ENCODE measurements around the gene EDARADD.
A peak's percentile ranks its signal among the peaks of the same experiment; 100 is the strongest.
"Not testable (repeated sequence)": the region's sequence is repeated elsewhere in the genome, so short reads cannot be mapped to it uniquely, and the experiment has no call there.

The EDARADD gene

DNA sequence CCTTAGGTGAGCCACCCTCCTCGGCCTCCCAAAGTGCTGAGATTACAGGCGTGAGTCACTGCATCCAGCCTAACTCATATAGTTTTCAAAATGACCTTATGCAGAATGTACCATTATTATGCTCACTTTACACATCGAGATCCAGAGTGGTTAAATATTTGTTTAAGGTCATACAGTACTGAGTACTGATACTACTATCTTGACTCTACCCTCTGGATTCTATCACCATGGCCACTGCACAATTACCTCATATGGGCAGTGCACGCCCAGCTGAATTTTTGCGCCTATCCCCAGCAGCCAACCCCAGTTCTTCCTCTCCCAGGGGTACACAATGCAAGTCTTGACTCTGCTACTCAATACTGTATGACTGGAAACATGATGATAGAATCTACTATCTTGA is 56.7 kb downstream of the EDARADD start:
- no peak overlapping the region for H3K4me3 Mint-ChIP-seq
- ATAC-seq, result no peak
- no peaks in the 10 kb centered on the region for H3K36me3 Mint-ChIP-seq
- no peaks in the 10 kb centered on the region for H3K4me1 Mint-ChIP-seq
- H3K27ac Mint-ChIP-seq, result no peak overlapping the region
- H3K27me3 Mint-ChIP-seq, result peaks cover 50% of the 10 kb centered on the region
- H3K9me3 Mint-ChIP-seq, result no peaks in the 10 kb centered on the region

DNA sequence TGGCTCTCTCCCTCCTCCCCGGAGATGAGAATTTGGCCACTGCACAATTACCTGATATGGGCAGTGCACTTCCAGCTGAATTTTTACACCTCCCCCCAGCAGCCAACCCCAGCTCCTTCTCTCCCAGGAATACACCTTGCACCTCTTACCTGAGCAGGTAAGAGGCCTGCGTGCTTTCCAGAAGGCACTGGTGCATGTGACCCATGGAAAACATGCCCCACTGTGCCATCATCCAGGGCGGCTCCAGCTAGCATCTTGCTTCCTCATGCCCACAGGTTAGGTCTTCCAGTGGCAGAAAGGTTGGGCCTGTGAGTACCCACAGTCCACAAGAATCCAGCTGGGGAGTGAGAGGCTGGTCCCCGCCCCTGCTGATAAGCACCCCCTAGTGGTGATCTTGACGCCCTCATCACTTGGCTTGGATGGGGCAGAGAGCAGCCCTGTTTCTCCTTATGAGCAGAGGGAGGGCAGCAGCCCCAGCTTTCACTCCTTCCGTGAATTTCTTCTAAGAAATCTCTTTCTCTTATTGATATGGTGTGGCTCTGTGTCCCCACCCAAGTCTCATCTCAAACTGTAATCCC is 57.8 kb downstream of the EDARADD start:
- no peak for ATAC-seq
- no peak overlapping the region for H3K4me3 Mint-ChIP-seq
- H3K4me1 Mint-ChIP-seq, result no peaks in the 10 kb centered on the region
- H3K27ac Mint-ChIP-seq, result no peak overlapping the region
- peaks cover 61% of the 10 kb centered on the region for H3K27me3 Mint-ChIP-seq
- no peaks in the 10 kb centered on the region for H3K36me3 Mint-ChIP-seq
- no peaks in the 10 kb centered on the region for H3K9me3 Mint-ChIP-seq

DNA sequence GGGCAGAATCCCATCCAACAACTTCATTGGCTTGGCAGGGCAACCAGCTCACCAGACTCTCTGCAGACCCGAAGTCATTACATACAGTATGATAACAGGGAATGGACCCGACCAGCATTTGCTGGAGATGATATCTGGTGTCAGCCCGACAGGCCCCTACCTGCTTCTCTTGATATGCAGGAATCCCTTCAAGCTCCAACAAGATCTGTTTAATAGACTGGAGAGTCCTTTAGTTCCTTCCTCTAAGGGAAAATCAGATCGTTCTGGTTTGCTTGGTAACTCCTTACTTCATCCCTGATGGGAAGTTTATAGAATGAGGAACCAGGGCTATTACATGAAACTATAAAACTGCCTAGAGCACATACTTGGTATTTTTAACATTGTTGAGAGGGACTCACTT is 61.2 kb downstream of the EDARADD start:
- Mint-ChIP-seq H3K27me3 (peaks cover 88% of the 10 kb centered on the region), H3K9me3 (no peaks in the 10 kb centered on the region), H3K4me1 (peaks cover 17% of the 10 kb centered on the region), H3K4me3 (no peak overlapping the region), H3K36me3 (peaks cover 5% of the 10 kb centered on the region), H3K27ac (no peak overlapping the region)
- ATAC-seq, result no peak

DNA sequence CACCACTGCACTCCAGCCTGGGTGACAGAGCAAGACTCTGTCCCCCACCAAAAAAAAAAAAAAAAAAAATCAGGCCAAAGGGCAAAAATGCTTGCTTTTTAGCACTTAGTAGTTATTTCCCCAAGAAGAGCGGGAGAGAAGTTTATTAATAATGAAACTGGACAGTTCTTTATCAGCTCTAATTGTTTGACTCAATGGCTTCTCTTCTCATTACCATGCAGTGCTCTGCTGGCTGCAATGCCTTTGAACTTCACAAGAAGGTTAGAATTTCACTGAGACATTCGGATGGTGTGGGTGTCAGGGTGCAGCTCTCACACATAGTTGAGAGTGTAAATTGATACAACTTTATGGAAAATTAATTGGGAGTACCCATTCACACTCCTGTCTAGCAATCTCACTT is 63.7 kb downstream of the EDARADD start:
- no peak overlapping the region for H3K27ac Mint-ChIP-seq
- H3K4me1 Mint-ChIP-seq, result peaks cover 17% of the 10 kb centered on the region
- H3K36me3 Mint-ChIP-seq, result peaks cover 5% of the 10 kb centered on the region
- ATAC-seq, result peak; percentile 72
- H3K27me3 Mint-ChIP-seq, result peaks cover 87% of the 10 kb centered on the region
- no peak overlapping the region for H3K4me3 Mint-ChIP-seq
- no peaks in the 10 kb centered on the region for H3K9me3 Mint-ChIP-seq

DNA sequence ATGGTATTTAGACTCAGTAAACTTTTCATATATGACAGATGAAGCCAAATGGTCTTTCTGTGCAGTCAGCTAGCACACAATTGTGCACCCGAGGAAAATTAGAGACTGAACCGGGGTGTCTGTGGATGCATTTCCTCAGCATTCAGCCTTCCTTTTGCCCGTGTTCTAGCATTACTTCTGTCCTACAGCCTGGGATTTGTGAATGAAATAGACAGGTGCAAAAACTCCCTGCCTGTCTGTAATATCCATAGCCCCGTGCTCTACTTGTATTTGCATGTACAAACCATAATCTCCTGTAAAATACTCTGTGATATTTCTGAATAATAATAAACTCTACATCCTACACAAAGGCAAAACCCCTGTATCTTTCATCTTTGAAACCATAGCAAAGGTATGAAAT is 64.9 kb downstream of the EDARADD start:
- no peak overlapping the region for H3K27ac Mint-ChIP-seq
- H3K4me3 Mint-ChIP-seq, result no peak overlapping the region
- H3K9me3 Mint-ChIP-seq, result no peaks in the 10 kb centered on the region
- peaks cover 5% of the 10 kb centered on the region for H3K36me3 Mint-ChIP-seq
- H3K4me1 Mint-ChIP-seq, result peaks cover 17% of the 10 kb centered on the region
- peaks cover 89% of the 10 kb centered on the region for H3K27me3 Mint-ChIP-seq
- no peak for ATAC-seq

DNA sequence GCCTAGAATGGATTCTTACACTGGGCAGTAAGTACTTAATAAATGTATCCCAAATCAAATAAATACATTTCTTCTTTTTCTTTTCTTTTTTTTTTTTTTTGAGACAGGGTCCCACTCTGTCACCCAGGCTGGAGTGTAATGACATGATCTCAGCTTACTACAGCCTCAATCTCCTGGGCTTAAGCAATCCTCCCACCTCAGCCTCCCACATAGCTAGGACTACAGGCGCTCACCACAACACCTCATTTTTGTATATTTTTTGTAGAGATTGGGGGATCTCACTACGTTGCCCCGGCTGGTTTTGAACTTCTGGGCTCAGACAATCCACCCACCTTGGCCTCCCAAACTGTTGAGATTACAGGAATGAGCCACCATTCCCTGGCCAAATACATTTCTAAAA is 66.0 kb downstream of the EDARADD start:
- H3K36me3 Mint-ChIP-seq, result peaks cover 5% of the 10 kb centered on the region
- no peak overlapping the region for H3K27ac Mint-ChIP-seq
- ATAC-seq, result no peak
- no peak overlapping the region for H3K4me3 Mint-ChIP-seq
- peaks cover 89% of the 10 kb centered on the region for H3K27me3 Mint-ChIP-seq
- H3K9me3 Mint-ChIP-seq, result no peaks in the 10 kb centered on the region
- peaks cover 24% of the 10 kb centered on the region for H3K4me1 Mint-ChIP-seq

DNA sequence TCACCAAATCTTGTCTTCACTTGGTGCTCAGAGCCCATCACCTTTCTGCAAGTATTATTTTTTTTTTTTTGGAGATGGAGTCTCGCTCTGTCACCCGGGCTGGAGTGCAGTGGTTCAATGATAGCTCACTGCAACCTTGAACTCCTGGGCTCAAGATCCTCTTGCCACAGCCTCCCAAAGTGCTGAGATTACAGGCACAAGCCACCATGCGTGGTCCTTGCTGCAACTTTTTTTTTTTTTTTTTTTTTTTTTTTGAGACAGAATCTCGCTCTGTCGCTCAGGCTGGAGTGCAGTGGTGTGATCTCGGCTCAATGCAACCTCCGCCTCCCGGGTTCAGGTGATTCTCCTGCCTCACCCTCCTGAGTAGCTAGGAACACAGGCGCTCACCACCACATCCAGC is 70.1 kb downstream of the EDARADD start:
- H3K27ac Mint-ChIP-seq, H3K9me3 Mint-ChIP-seq, ATAC-seq, H3K36me3 Mint-ChIP-seq, H3K4me3 Mint-ChIP-seq: not testable (repeated sequence)
- Mint-ChIP-seq H3K4me1 (peaks cover 23% of the 10 kb centered on the region), H3K27me3 (peaks cover 90% of the 10 kb centered on the region)

DNA sequence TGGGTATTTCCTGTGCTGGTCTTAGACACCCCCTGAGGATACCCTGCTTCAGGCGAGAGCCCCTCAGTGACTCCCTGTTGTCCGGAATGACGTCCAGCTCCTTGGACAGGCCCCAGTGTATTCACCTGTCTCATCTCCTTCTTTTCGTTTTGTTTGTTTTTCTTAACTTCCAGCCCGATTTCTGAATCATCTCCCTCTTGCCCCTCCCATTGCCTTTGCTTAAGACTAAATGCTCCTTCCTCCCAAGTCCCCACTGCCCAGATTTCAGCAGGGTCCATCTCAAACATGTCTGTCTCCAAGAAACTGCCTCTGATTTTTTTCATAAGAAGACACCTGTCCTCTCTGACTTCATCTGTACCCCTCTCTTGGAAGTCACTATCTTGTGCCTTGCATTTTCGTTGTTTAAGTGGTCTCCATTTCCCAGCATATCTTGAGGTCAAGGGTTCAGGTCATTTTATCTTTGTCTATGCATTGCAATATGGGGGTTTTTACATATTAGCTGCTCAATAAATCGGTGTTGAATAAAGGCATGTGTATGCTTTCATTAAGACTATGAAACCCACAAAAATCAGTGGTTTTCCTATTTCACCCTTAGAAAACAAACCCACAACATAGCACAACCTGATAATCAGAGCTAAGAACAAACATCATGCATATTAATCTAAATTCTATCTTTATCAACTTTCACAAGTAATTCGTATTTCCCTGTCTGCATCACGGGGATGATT is 71.3 kb downstream of the EDARADD start:
- Mint-ChIP-seq H3K9me3 (no peaks in the 10 kb centered on the region), H3K27ac (no peak overlapping the region), H3K27me3 (peaks cover 80% of the 10 kb centered on the region), H3K36me3 (no peaks in the 10 kb centered on the region), H3K4me1 (peaks cover 23% of the 10 kb centered on the region), H3K4me3 (peak overlapping the region; percentile 2)
- ATAC-seq, result peak; percentile 39

DNA sequence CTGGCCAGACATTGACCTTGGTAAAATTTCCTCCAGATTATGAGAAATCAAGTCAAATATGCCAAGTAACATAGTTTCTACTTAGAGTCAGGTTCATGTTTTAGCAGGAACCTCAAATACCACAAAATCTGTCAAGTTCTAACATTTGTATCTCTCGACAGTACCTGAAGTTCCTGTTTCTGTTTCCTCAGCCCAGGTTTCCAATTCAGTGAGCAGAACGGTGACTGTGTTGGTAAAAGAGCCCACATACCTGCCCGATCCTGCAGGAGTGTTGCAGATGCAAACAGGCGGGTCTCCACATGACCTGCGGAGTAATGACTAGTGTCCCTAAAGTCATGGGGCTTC is 71.8 kb downstream of the EDARADD start:
- Mint-ChIP-seq H3K36me3 (no peaks in the 10 kb centered on the region), H3K27ac (no peak overlapping the region), H3K27me3 (peaks cover 79% of the 10 kb centered on the region), H3K9me3 (no peaks in the 10 kb centered on the region), H3K4me3 (no peak overlapping the region), H3K4me1 (peaks cover 23% of the 10 kb centered on the region)
- ATAC-seq, result peak; percentile 88

DNA sequence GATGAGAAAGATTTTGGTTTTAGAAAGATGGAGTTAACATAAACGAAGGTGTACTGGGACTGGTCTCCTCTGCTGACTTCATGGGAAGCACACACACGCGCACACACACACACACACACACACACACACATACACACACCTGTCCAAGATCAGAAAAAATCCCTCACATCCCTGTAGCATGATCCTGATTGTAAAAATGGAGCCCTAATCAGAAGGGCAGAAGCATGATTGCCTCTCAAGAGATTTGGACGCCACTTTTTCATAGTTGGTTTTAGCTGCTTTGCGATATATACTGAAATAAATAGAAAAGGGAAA is 73.2 kb downstream of the EDARADD start:
- peaks cover 23% of the 10 kb centered on the region for H3K4me1 Mint-ChIP-seq
- H3K4me3 Mint-ChIP-seq, result no peak overlapping the region
- H3K27me3 Mint-ChIP-seq, result peaks cover 65% of the 10 kb centered on the region
- H3K9me3 Mint-ChIP-seq, result no peaks in the 10 kb centered on the region
- ATAC-seq, result no peak
- no peaks in the 10 kb centered on the region for H3K36me3 Mint-ChIP-seq
- H3K27ac Mint-ChIP-seq, result no peak overlapping the region

DNA sequence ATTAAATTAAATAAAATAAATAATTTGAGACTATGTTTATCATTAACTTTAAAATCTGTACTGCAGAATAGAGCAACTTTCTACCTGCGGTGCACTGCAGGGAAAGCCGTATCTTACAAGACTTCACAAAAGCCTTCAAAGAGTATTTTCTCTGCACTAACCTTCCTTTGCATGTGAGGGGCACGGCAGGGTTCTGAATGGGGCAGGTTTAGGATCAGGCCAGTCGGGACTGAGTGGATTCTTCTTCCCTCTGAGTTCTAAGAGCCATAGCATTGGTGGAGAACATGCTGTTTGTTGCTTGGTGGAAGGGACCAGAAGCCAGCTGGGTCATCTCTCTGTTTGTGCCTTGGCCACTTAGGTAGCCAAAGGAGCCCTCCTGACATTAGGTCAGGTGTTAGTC is 74.5 kb downstream of the EDARADD start:
- Mint-ChIP-seq H3K27ac (no peak overlapping the region), H3K9me3 (no peaks in the 10 kb centered on the region), H3K4me3 (no peak overlapping the region), H3K27me3 (peaks cover 63% of the 10 kb centered on the region), H3K36me3 (no peaks in the 10 kb centered on the region), H3K4me1 (peaks cover 23% of the 10 kb centered on the region)
- no peak for ATAC-seq

DNA sequence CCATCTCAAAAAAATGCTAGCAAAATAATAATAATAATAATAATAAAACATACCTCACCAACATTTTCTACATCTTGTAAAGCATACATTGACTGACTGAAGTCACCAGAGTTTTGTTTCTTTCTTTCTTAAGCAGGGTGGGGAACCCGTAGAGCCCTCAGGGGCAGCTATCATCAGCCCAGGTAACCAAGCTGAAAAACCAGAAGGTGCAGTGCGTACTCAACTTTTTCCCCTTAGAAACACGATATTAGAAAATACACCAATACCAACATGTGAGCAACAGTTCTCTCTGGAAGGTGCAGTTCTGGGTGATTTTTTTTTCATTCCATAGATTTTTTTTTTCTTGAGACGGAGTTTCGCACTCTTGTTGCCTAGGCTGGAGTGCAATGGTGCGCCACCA is 75.4 kb downstream of the EDARADD start:
- no peak overlapping the region for H3K4me3 Mint-ChIP-seq
- H3K9me3 Mint-ChIP-seq, result no peaks in the 10 kb centered on the region
- no peak overlapping the region for H3K27ac Mint-ChIP-seq
- no peak for ATAC-seq
- H3K36me3 Mint-ChIP-seq, result no peaks in the 10 kb centered on the region
- H3K27me3 Mint-ChIP-seq, result peaks cover 55% of the 10 kb centered on the region
- peaks cover 23% of the 10 kb centered on the region for H3K4me1 Mint-ChIP-seq

DNA sequence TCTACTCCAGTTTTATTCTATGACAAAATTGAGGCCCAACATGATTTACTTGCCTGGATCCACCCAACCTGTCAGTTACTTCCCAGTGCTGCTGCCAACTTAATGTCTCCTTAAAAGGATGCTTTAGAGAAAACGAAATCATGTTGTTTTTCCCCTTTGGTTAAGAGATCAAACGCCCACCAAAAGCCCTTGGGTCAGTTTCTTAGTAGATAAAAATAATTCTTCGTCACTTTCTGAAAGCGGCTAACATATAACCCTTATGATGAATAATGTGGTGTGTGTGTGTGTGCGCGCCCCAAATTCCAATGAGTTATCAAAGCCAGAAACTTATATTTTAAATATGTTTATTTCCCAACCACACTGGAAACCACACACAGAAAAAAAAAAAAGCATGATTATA is 77.0 kb downstream of the EDARADD start:
- Mint-ChIP-seq H3K36me3 (no peaks in the 10 kb centered on the region), H3K9me3 (no peaks in the 10 kb centered on the region), H3K4me3 (no peak overlapping the region), H3K4me1 (peaks cover 7% of the 10 kb centered on the region), H3K27me3 (peaks cover 41% of the 10 kb centered on the region), H3K27ac (no peak overlapping the region)
- ATAC-seq, result no peak

DNA sequence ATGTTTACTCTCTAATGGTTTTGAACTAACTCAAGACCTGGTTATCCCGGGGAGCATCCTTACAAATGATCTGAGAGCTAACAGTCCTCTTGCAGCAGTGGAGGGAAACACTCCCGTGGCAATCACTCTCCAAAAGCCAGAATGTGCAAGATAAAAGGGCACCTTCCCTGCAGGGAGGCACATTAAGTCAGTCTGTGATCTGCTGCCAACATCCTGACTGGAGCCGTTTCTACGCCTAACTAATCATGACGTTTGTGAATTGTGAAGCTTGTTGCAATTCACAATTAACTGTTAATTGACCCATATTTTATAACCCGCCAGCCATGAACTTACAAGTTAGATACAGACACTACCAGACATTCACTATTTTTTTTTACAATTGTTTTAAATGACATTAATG is 77.6 kb downstream of the EDARADD start:
- peaks cover 1% of the 10 kb centered on the region for H3K4me1 Mint-ChIP-seq
- no peaks in the 10 kb centered on the region for H3K36me3 Mint-ChIP-seq
- H3K27me3 Mint-ChIP-seq, result peaks cover 36% of the 10 kb centered on the region
- no peak overlapping the region for H3K4me3 Mint-ChIP-seq
- ATAC-seq, result no peak
- no peaks in the 10 kb centered on the region for H3K9me3 Mint-ChIP-seq
- H3K27ac Mint-ChIP-seq, result no peak overlapping the region

DNA sequence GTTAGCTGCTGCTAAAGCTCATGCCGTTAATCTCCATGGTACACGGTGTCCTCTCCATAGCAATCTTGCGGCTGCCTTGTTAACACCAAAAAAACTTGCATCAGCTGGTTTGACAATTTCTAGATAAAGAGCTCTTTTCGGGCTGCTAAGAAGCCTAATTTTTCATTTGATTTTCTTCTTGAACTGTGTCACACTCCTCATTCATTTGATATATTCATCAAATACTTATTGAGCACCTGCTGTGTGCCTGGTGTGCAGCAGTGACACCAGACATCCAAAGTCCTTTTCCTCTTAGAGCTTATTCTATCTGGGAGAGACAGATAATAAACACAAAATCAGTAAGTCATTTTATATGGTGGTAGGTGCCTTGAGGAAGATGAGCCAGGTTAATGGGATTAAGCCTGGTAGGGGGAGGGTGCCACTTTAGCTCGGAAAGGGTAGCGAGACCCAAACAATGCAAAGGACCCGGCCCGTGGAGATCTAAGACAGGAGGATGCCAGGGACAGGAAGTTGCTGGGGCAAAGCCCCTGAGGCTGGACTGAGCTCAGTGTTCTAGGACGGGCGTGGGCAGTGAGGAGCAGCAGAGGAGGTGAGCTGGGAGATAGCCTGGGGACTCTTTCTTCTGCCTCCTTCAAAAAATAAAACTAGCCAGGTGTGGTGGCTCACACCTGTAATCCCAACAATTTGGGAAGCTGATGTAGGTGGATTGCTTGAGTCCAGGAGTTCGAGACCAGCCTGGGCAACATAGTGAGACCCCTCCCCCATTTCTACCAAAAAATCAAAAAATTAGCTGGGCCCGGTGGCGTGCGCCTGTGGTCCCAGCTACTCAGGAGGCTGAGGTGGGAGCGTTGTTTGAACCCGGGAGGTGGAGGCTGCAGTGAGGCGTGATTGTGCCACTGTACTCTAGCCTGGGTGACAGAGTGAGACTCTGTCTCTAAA is 79.0 kb downstream of the EDARADD start:
- no peak for ATAC-seq
- H3K27me3 Mint-ChIP-seq, result peaks cover 32% of the 10 kb centered on the region
- no peaks in the 10 kb centered on the region for H3K9me3 Mint-ChIP-seq
- no peaks in the 10 kb centered on the region for H3K36me3 Mint-ChIP-seq
- no peaks in the 10 kb centered on the region for H3K4me1 Mint-ChIP-seq
- no peak overlapping the region for H3K27ac Mint-ChIP-seq
- no peak overlapping the region for H3K4me3 Mint-ChIP-seq

DNA sequence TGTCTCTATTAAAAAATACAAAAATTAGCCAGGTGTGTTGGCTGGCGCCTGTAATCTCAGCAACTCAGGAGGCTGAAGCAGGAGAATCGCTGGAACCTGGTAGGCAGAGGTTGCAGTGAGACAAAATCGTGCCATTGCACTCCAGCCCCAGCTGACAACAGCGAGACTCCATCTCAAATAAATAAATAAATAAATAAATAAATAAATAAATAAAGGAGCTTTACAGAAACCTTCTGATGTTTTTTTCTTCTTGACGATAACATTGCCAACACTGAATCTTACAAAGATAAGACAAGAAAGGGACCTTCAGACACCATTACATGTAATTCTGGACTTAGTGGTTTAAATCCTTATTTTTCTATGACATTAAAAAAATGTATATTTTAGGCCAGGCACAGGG is 81.9 kb downstream of the EDARADD start:
- H3K27me3 Mint-ChIP-seq, result peaks cover 30% of the 10 kb centered on the region
- no peak for ATAC-seq
- H3K4me3 Mint-ChIP-seq, result no peak overlapping the region
- H3K27ac Mint-ChIP-seq, result no peak overlapping the region
- H3K36me3 Mint-ChIP-seq, result no peaks in the 10 kb centered on the region
- H3K9me3 Mint-ChIP-seq, result no peaks in the 10 kb centered on the region
- no peaks in the 10 kb centered on the region for H3K4me1 Mint-ChIP-seq
